Measurements from ENCODE around the gene GPR142.
"Not testable (repeated sequence)": the region's sequence is repeated elsewhere in the genome, so short reads cannot be mapped to it uniquely, and the experiment has no call there.

The GPR142 gene

GRCh38 chr17:74404789-74405188 lies 37.5 kb downstream of the GPR142 start:
- Histone ChIP-seq H3K9me3 (ENCODE audit: control insufficient read depth, insufficient read depth, low read depth, low read length) (no peaks in the 10 kb centered on the region), H3K36me3 (ENCODE audit: control insufficient read depth in 2 of 2, insufficient read depth in 1 of 2, low read length in 2 of 2) (no peaks in the 10 kb centered on the region), H3K4me3 (ENCODE audit: low read depth, low read length) (no peak overlapping the region), H3K27ac (ENCODE audit: extremely low read depth, low read depth, low read length) (no peak overlapping the region), H3K4me1 (ENCODE audit: control insufficient read depth, insufficient read depth, low read length) (no peaks in the 10 kb centered on the region)
- TF ChIP-seq ZNF19 (tag by site-specific recombination; IDR thresholded peaks at IDR 0.05; ENCODE audit: low read depth) (no peak), ZBTB17 (tag by site-specific recombination; IDR thresholded peaks at IDR 0.05) (peak; percentile 43), ZSCAN16 (tag by site-specific recombination; IDR thresholded peaks at IDR 0.05) (0 out of 2 replicates have a peak, but pooled peaks have one; percentile 12), SALL2 (tag by site-specific recombination; IDR thresholded peaks at IDR 0.05; ENCODE audit: borderline replicate concordance) (no peak)
- POLR2A ChIA-PET = interaction anchor here (0.6 kb wide), 1 partner anchor 19 kb away, joined by 3 read pairs; no protein-coding TSS in a partner anchor
- CTCF ChIA-PET = interaction anchor here (1.2 to 9.1 kb wide), 2 partner anchors 13 to 51 kb away, joined by 4 to 61 read pairs; no protein-coding TSS in a partner anchor

- H3K4me1 ChIP-seq (ENCODE audit: control insufficient read depth, insufficient read depth, low read length); H3K4me3 ChIP-seq (ENCODE audit: low read depth, low read length); H3K9me3 ChIP-seq (ENCODE audit: control insufficient read depth, insufficient read depth, low read depth, low read length); H3K36me3 ChIP-seq (ENCODE audit: control insufficient read depth in 2 of 2, insufficient read depth in 1 of 2, low read length in 2 of 2); POLR2A ChIA-PET; H3K27ac ChIP-seq (ENCODE audit: extremely low read depth, low read depth, low read length): not testable (repeated sequence)
- CTCF ChIA-PET = interaction anchor here (0.9 to 9.1 kb wide), 3 partner anchors 13 to 50 kb away, joined by 4 to 61 read pairs (median 5); no protein-coding TSS in a partner anchor
Observed at GRCh38 chr17:74405311-74405710, 38.0 kb downstream of the GPR142 start.

GRCh38 chr17:74407384-74407783 lies 40.1 kb downstream of the GPR142 start:
- no peak overlapping the region for H3K27ac ChIP-seq (ENCODE audit: extremely low read depth, low read depth, low read length)
- no peaks in the 10 kb centered on the region for H3K4me1 ChIP-seq (ENCODE audit: control insufficient read depth, insufficient read depth, low read length)
- TF ChIP-seq ZNF645 (tag by site-specific recombination; IDR thresholded peaks at IDR 0.05) (no peak), ZEB2 (tag by site-specific recombination; IDR thresholded peaks at IDR 0.05) (no peak), ZFHX2 (tag by site-specific recombination; conservative IDR thresholded peaks at IDR 0.05) (no peak), ZNF514 (tag by site-specific recombination; IDR thresholded peaks at IDR 0.05) (no peak), ZNF707 (tag by site-specific recombination; IDR thresholded peaks at IDR 0.05) (no peak), ZNF785 (tag by site-specific recombination; IDR thresholded peaks at IDR 0.05) (no peak), ZNF664 (tag by site-specific recombination; IDR thresholded peaks at IDR 0.05) (no peak), ZNF138 (tag by site-specific recombination; IDR thresholded peaks at IDR 0.05; ENCODE audit: borderline replicate concordance) (no peak), ZNF791 (tag by site-specific recombination; IDR thresholded peaks at IDR 0.05) (no peak), ZNF701 (tag by site-specific recombination; IDR thresholded peaks at IDR 0.05) (no peak), SP2 (tag by site-specific recombination; IDR thresholded peaks at IDR 0.05) (no peak), ZNF585B (tag by site-specific recombination; IDR thresholded peaks at IDR 0.05) (no peak), ZSCAN4 (tag by site-specific recombination; IDR thresholded peaks at IDR 0.05) (no peak), ZBTB8A (tag by site-specific recombination; IDR thresholded peaks at IDR 0.05) (no peak), ZNF549 (tag by site-specific recombination; IDR thresholded peaks at IDR 0.05) (no peak)
- H3K9me3 ChIP-seq (ENCODE audit: control insufficient read depth, insufficient read depth, low read depth, low read length) = no peaks in the 10 kb centered on the region
- H3K36me3 ChIP-seq (ENCODE audit: control insufficient read depth in 2 of 2, insufficient read depth in 1 of 2, low read length in 2 of 2) = no peaks in the 10 kb centered on the region
- ChIA-PET POLR2A (interaction anchor here (0.6 kb wide), 1 partner anchor 91 kb away, joined by 5 read pairs; no protein-coding TSS in a partner anchor), CTCF (interaction anchor here (0.8 to 9.1 kb wide), 3 partner anchors 27 to 48 kb away, joined by 3 to 61 read pairs (median 6); no protein-coding TSS in a partner anchor)
- no peak overlapping the region for H3K4me3 ChIP-seq (ENCODE audit: low read depth, low read length)
